SK-N-DZ (cell line): ENCODE results near the gene LURAP1L. TPM values are rescaled to one million over a fixed set of nuclear protein-coding genes. Genes with fewer than 3 reads are reported as not detected.
A peak's percentile ranks its signal among the peaks of the same experiment; 100 is the strongest.

Experiments
- DNase-seq: peaks from one replicate; pipeline ENCODE4 v3.0.0-alpha.2; 2015; ENCODE audit warnings: low spot score
- polyA plus RNA-seq, 2 experiments: library from polyadenylated mRNA; depleted of rRNA; stranded (reverse); fragments of >200 nt; gene quantifications; 2 replicates each; pipeline ENCODE4 v1.2.3, GENCODE V29; 2014

The LURAP1L gene
- 0.35 TPM in 1 of 2 replicates, not detected in the other for polyA plus RNA-seq (2014; cell fraction: cytosol; rRNA removed)
- polyA plus RNA-seq (2014; cell fraction: nucleus; rRNA removed), result 0.31 and 0.91 TPM in 2 replicates

GRCh38 chr9:12774861-12775678 lies at the start of gene LURAP1L:
Gene LURAP1L (plus strand): TSS chr9:12775020. CDS start chr9:12775716, 696 bp downstream.
- DNase-seq, result peak; percentile 27

- DNase-seq, result no peak
These were observed 48.0 kb upstream of the LURAP1L start for GRCh38 chr9:12726795-12727194.

GRCh38 chr9:12730198-12730597 lies 44.6 kb upstream of the LURAP1L start:
- DNase-seq, result peak; percentile 74

- no peak for DNase-seq
These were observed 43.9 kb upstream of the LURAP1L start for GRCh38 chr9:12730927-12731326.

- no peak for DNase-seq
These were observed 41.8 kb upstream of the LURAP1L start for GRCh38 chr9:12732971-12733370.

GRCh38 chr9:12735665-12736064 lies 39.2 kb upstream of the LURAP1L start:
- no peak for DNase-seq

GRCh38 chr9:12737871-12738270 lies 36.9 kb upstream of the LURAP1L start:
- no peak for DNase-seq

- no peak for DNase-seq
These were observed 35.7 kb upstream of the LURAP1L start for GRCh38 chr9:12739014-12739652.

- no peak for DNase-seq
These were observed 34.0 kb upstream of the LURAP1L start for GRCh38 chr9:12740845-12741244.

- no peak for DNase-seq
These were observed 26.8 kb upstream of the LURAP1L start for GRCh38 chr9:12748016-12748415.

- DNase-seq, result no peak
These were observed 25.9 kb upstream of the LURAP1L start for GRCh38 chr9:12748954-12749353.

GRCh38 chr9:12753931-12754330 lies 20.9 kb upstream of the LURAP1L start:
- DNase-seq, result no peak

GRCh38 chr9:12759761-12760160 lies 15.1 kb upstream of the LURAP1L start:
- DNase-seq, result no peak

- DNase-seq, result no peak
These were observed 14.1 kb upstream of the LURAP1L start for GRCh38 chr9:12760758-12761157.

- DNase-seq, result no peak
These were observed 10.7 kb upstream of the LURAP1L start for GRCh38 chr9:12764150-12764549.

GRCh38 chr9:12765088-12765798 lies 9.6 kb upstream of the LURAP1L start:
- DNase-seq, result no peak

- DNase-seq, result no peak
These were observed 8.5 kb upstream of the LURAP1L start for GRCh38 chr9:12766357-12766756.

GRCh38 chr9:12770261-12770660 lies 4.6 kb upstream of the LURAP1L start:
- DNase-seq, result no peak

GRCh38 chr9:12771891-12772290 lies 2.9 kb upstream of the LURAP1L start:
- no peak for DNase-seq

GRCh38 chr9:12773562-12773961 lies 1.3 kb upstream of the LURAP1L start:
- DNase-seq, result no peak

- peak; percentile 78 for DNase-seq
These were observed 1.1 kb downstream of the LURAP1L start for GRCh38 chr9:12775679-12776512.
